Measurements from ENCODE around the gene SPEN.

GRCh38 chr1:15941044-15941840 is 93.7 kb downstream of the SPEN start:
- TF ChIP-seq POLR2A (IDR thresholded peaks at IDR 0.05) (no peak), CTCF (IDR thresholded peaks at IDR 0.05) (no peak)
